Measurements from ENCODE around the gene MBD3L3. TPM values are rescaled to one million over a fixed set of nuclear protein-coding genes. Genes with fewer than 3 reads are reported as not detected.
"Not testable (repeated sequence)": the region's sequence is repeated elsewhere in the genome, so short reads cannot be mapped to it uniquely, and the experiment has no call there.

Gene MBD3L3
- total RNA-seq (not detected), polyA plus RNA-seq (not detected)
- long read RNA-seq, donor 1 = 0 reads
- long read RNA-seq, donor 2 = 0 reads

GRCh38 chr19:7058576-7058975, at the start of gene MBD3L3:
TSS of gene MBD3L3 (minus strand) at chr19:7058676. CDS start at chr19:7058605, 71 bp downstream.
- intact Hi-C loops (cut with DNase I); H3K27ac ChIP-seq (ENCODE audit: low read depth in 1 of 2, low read length in 2 of 2); H3K4me3 ChIP-seq (ENCODE audit: low read length in 2 of 2); H3K4me1 ChIP-seq (ENCODE audit: control insufficient read depth in 1 of 2, insufficient read depth in 2 of 2, low read length in 2 of 2); H3K27me3 ChIP-seq (ENCODE audit: control insufficient read depth in 1 of 2, insufficient read depth in 2 of 2, low read length in 1 of 2); DNase-seq; H3K36me3 ChIP-seq (ENCODE audit: control insufficient read depth in 1 of 2, insufficient read depth in 2 of 2, low read length in 1 of 2); H3K9me3 ChIP-seq (ENCODE audit: control insufficient read depth, low read length); ATAC-seq (ENCODE audit: low FRiP score): not testable (repeated sequence)
- WGBS, 2 donors = no CpG with 5 or more reads among the region's 8 CpGs

- Histone ChIP-seq H3K9me3 (ENCODE audit: control insufficient read depth, low read length) (no peaks in the 10 kb centered on the region), H3K27me3 (ENCODE audit: control insufficient read depth in 1 of 2, insufficient read depth in 2 of 2, low read length in 1 of 2) (no peaks in the 10 kb centered on the region), H3K4me3 (ENCODE audit: low read length in 2 of 2) (no peak overlapping the region), H3K27ac (ENCODE audit: low read depth in 1 of 2, low read length in 2 of 2) (no peak overlapping the region), H3K36me3 (ENCODE audit: control insufficient read depth in 1 of 2, insufficient read depth in 2 of 2, low read length in 1 of 2) (no peaks in the 10 kb centered on the region), H3K4me1 (ENCODE audit: control insufficient read depth in 1 of 2, insufficient read depth in 2 of 2, low read length in 2 of 2) (no peaks in the 10 kb centered on the region)
- 84 to 85% methylated on average over 10 of the region's 10 CpGs for WGBS, 2 donors
- DNase-seq (no peak), ATAC-seq (ENCODE audit: low FRiP score) (no peak)
- intact Hi-C loops (cut with DNase I) = no loop called here
These were observed 48.5 kb upstream of the MBD3L3 start for GRCh38 chr19:7106711-7107657.

- Histone ChIP-seq H3K36me3 (ENCODE audit: control insufficient read depth in 1 of 2, insufficient read depth in 2 of 2, low read length in 1 of 2) (no peaks in the 10 kb centered on the region), H3K27me3 (ENCODE audit: control insufficient read depth in 1 of 2, insufficient read depth in 2 of 2, low read length in 1 of 2) (no peaks in the 10 kb centered on the region), H3K9me3 (ENCODE audit: control insufficient read depth, low read length) (no peaks in the 10 kb centered on the region), H3K4me3 (ENCODE audit: low read length in 2 of 2) (no peak overlapping the region), H3K27ac (ENCODE audit: low read depth in 1 of 2, low read length in 2 of 2) (no peak overlapping the region), H3K4me1 (ENCODE audit: control insufficient read depth in 1 of 2, insufficient read depth in 2 of 2, low read length in 2 of 2) (no peaks in the 10 kb centered on the region)
- peak in 1 of 2 donors; percentile 71 for DNase-seq
- intact Hi-C loops (cut with DNase I) = loop anchor here (5.0 kb wide), 2 partner anchors 42 to 232 kb away; no protein-coding TSS in a partner anchor
- no peak for ATAC-seq (ENCODE audit: low FRiP score)
These were observed 46.4 kb upstream of the MBD3L3 start for GRCh38 chr19:7104747-7105447.

- 67 to 70% methylated on average over 19 of the region's 19 CpGs for WGBS, 2 donors
- ATAC-seq (ENCODE audit: low FRiP score) (no peak), DNase-seq (no peak)
- intact Hi-C loops (cut with DNase I) = loop anchor here (1.0 to 5.0 kb wide), 3 partner anchors 46 to 240 kb away; no protein-coding TSS in a partner anchor
- H3K4me1 ChIP-seq (ENCODE audit: control insufficient read depth in 1 of 2, insufficient read depth in 2 of 2, low read length in 2 of 2) = no peaks in the 10 kb centered on the region
- no peaks in the 10 kb centered on the region for H3K9me3 ChIP-seq (ENCODE audit: control insufficient read depth, low read length)
- H3K36me3 ChIP-seq (ENCODE audit: control insufficient read depth in 1 of 2, insufficient read depth in 2 of 2, low read length in 1 of 2) = no peaks in the 10 kb centered on the region
- H3K27ac ChIP-seq (ENCODE audit: low read depth in 1 of 2, low read length in 2 of 2) = no peak overlapping the region
- H3K27me3 ChIP-seq (ENCODE audit: control insufficient read depth in 1 of 2, insufficient read depth in 2 of 2, low read length in 1 of 2) = no peaks in the 10 kb centered on the region
- H3K4me3 ChIP-seq (ENCODE audit: low read length in 2 of 2) = no peak overlapping the region
These were observed 43.2 kb upstream of the MBD3L3 start for GRCh38 chr19:7101498-7102253.

- no peaks in the 10 kb centered on the region for H3K4me1 ChIP-seq (ENCODE audit: control insufficient read depth in 1 of 2, insufficient read depth in 2 of 2, low read length in 2 of 2)
- no peak overlapping the region for H3K27ac ChIP-seq (ENCODE audit: low read depth in 1 of 2, low read length in 2 of 2)
- H3K4me3 ChIP-seq (ENCODE audit: low read length in 2 of 2) = peak overlapping the region in 1 of 2 donors; percentile 5
- 10 to 13% methylated on average over 9 of the region's 9 CpGs for WGBS, 2 donors
- DNase-seq (no peak), ATAC-seq (ENCODE audit: low FRiP score) (no peak)
- no peaks in the 10 kb centered on the region for H3K36me3 ChIP-seq (ENCODE audit: control insufficient read depth in 1 of 2, insufficient read depth in 2 of 2, low read length in 1 of 2)
- intact Hi-C loops (cut with DNase I) = no loop called here
- H3K27me3 ChIP-seq (ENCODE audit: control insufficient read depth in 1 of 2, insufficient read depth in 2 of 2, low read length in 1 of 2) = no peaks in the 10 kb centered on the region
- no peaks in the 10 kb centered on the region for H3K9me3 ChIP-seq (ENCODE audit: control insufficient read depth, low read length)
These were observed 41.1 kb upstream of the MBD3L3 start for GRCh38 chr19:7099597-7099921.

- intact Hi-C loops (cut with DNase I) = no loop called here
- Histone ChIP-seq H3K9me3 (ENCODE audit: control insufficient read depth, low read length) (no peaks in the 10 kb centered on the region), H3K36me3 (ENCODE audit: control insufficient read depth in 1 of 2, insufficient read depth in 2 of 2, low read length in 1 of 2) (no peaks in the 10 kb centered on the region), H3K4me3 (ENCODE audit: low read length in 2 of 2) (peak overlapping the region; percentile 3 to 5), H3K27ac (ENCODE audit: low read depth in 1 of 2, low read length in 2 of 2) (peak overlapping the region in 1 of 2 donors; percentile 86), H3K27me3 (ENCODE audit: control insufficient read depth in 1 of 2, insufficient read depth in 2 of 2, low read length in 1 of 2) (no peaks in the 10 kb centered on the region), H3K4me1 (ENCODE audit: control insufficient read depth in 1 of 2, insufficient read depth in 2 of 2, low read length in 2 of 2) (no peaks in the 10 kb centered on the region)
- peak; percentile 98 for ATAC-seq (ENCODE audit: low FRiP score)
- peak; percentile 95 to 97 for DNase-seq
- WGBS, 2 donors = 0% methylated on average over 74 to 78 of the region's 78 CpGs
These were observed 40.5 kb upstream of the MBD3L3 start for GRCh38 chr19:7098701-7099596.

- intact Hi-C loops (cut with DNase I) = no loop called here
- ATAC-seq (ENCODE audit: low FRiP score) (no peak), DNase-seq (no peak)
- H3K4me1 ChIP-seq (ENCODE audit: control insufficient read depth in 1 of 2, insufficient read depth in 2 of 2, low read length in 2 of 2) = no peaks in the 10 kb centered on the region
- no peak overlapping the region for H3K4me3 ChIP-seq (ENCODE audit: low read length in 2 of 2)
- WGBS, 2 donors = 97 to 98% methylated on average over 3 of the region's 3 CpGs
- no peaks in the 10 kb centered on the region for H3K9me3 ChIP-seq (ENCODE audit: control insufficient read depth, low read length)
- no peaks in the 10 kb centered on the region for H3K36me3 ChIP-seq (ENCODE audit: control insufficient read depth in 1 of 2, insufficient read depth in 2 of 2, low read length in 1 of 2)
- H3K27ac ChIP-seq (ENCODE audit: low read depth in 1 of 2, low read length in 2 of 2) = no peak overlapping the region
- H3K27me3 ChIP-seq (ENCODE audit: control insufficient read depth in 1 of 2, insufficient read depth in 2 of 2, low read length in 1 of 2) = no peaks in the 10 kb centered on the region
These were observed 39.6 kb upstream of the MBD3L3 start for GRCh38 chr19:7098096-7098495.

- H3K4me3 ChIP-seq (ENCODE audit: low read length in 2 of 2) = no peak overlapping the region
- no peaks in the 10 kb centered on the region for H3K27me3 ChIP-seq (ENCODE audit: control insufficient read depth in 1 of 2, insufficient read depth in 2 of 2, low read length in 1 of 2)
- no peaks in the 10 kb centered on the region for H3K4me1 ChIP-seq (ENCODE audit: control insufficient read depth in 1 of 2, insufficient read depth in 2 of 2, low read length in 2 of 2)
- peaks cover 26% of the 10 kb centered on the region for H3K9me3 ChIP-seq (ENCODE audit: control insufficient read depth, low read length)
- ATAC-seq (ENCODE audit: low FRiP score) (no peak), DNase-seq (no peak)
- peaks cover 4 to 5% of the 10 kb centered on the region in 2 donors for H3K36me3 ChIP-seq (ENCODE audit: control insufficient read depth in 1 of 2, insufficient read depth in 2 of 2, low read length in 1 of 2)
- intact Hi-C loops (cut with DNase I) = no loop called here
- 95 to 96% methylated on average over 6 of the region's 6 CpGs for WGBS, 2 donors
- H3K27ac ChIP-seq (ENCODE audit: low read depth in 1 of 2, low read length in 2 of 2) = no peak overlapping the region
These were observed 30.5 kb upstream of the MBD3L3 start for GRCh38 chr19:7088999-7089398.
